Body of pancreas (tissue), 4 donors: ENCODE data around the gene ZNF318. TPM values are rescaled to one million over a fixed set of nuclear protein-coding genes. Genes with fewer than 3 reads are reported as not detected.
A peak's percentile ranks its signal among the peaks of the same experiment; 100 is the strongest.

ENCODE experiments used
- ATAC-seq: fragments of 150-250 bp; one replicate; pipeline ENCODE4 v1.9.1; 2016
- DNase-seq, 4 donors: peaks; one replicate each; pipeline ENCODE4 v3.0.0-alpha.2; 2019
- H3K27ac ChIP-seq, 4 donors: fragments of 200-600 bp; sonication (generic); 1 replicate in 3 of 4; 2 replicates in 1 of 4; pipeline versions ENCODE4 v1.5.1 to v1.6.1; 2016 to 2019; ENCODE audit warnings: mild to moderate bottlenecking in 1 of 4, mixed read lengths in 1 of 4, moderate library complexity in 1 of 4
- H3K27me3 ChIP-seq, 2 donors: fragments of 200-600 bp; sonication (generic); one replicate each; pipeline ENCODE4 v1.6.0; 2016; ENCODE audit warnings: mild to moderate bottlenecking in 1 of 2
- H3K36me3 ChIP-seq, 2 donors: fragments of 200-600 bp; sonication (generic); replicated peaks in 1 of 2; 2 replicates each; pipeline ENCODE4 v1.5.1; 2016; ENCODE audit warnings: low read depth in 2 of 2; ENCODE audit not compliant: insufficient read depth in 1 of 2
- H3K4me1 ChIP-seq: fragments of 200-600 bp; sonication (generic); one replicate; pipeline ENCODE4 v1.6.0; 2016
- H3K4me3 ChIP-seq, 2 donors: fragments of 200-600 bp; sonication (generic); 1 replicate in 1 of 2; 2 replicates in 1 of 2; pipeline ENCODE4 v1.5.1; 2016 to 2019
- H3K9me3 ChIP-seq, 3 donors: fragments of 200-600 bp; sonication (generic); 1 replicate in 2 of 3; 2 replicates in 1 of 3; pipeline ENCODE4 v1.5.1; 2016
- CTCF ChIP-seq, 7 experiments: fragments of 450-650 bp in 4 of 7; fragments of 200-600 bp in 3 of 7; sonication (generic) in 3 of 7; IDR thresholded peaks; one replicate each; pipeline ENCODE4 v1.5.1; 2016 to 2019; ENCODE audit warnings: antibody characterized with exemption in 7 of 7
- POLR2A ChIP-seq, 3 donors: fragments of 450-650 bp; IDR thresholded peaks; one replicate each; pipeline ENCODE4 v1.6.1; 2016; ENCODE audit warnings: antibody characterized with exemption in 3 of 3, mild to moderate bottlenecking in 2 of 3
- WGBS, 2 donors: methylation state at CpG; one replicate each; pipeline ENCODE4 v1.1.5; 2017; 5-methylcytosine and 5-hydroxymethylcytosine counted together
- intact Hi-C: fragments of 100-400 bp; cut with DNase I; formaldehyde crosslinking; loops from one replicate; pipeline ENCODE4 v1.15.1; 2023
- total RNA-seq, 2 donors: library from RNA; depleted of rRNA; stranded (reverse); fragments of >200 nt; gene quantifications; one replicate each; pipeline ENCODE4 v1.1.0, GENCODE V29; 2016

ZNF318 gene
- total RNA-seq, 2 donors from 2014 or later, result 14.0 to 14.5 TPM

DNA sequence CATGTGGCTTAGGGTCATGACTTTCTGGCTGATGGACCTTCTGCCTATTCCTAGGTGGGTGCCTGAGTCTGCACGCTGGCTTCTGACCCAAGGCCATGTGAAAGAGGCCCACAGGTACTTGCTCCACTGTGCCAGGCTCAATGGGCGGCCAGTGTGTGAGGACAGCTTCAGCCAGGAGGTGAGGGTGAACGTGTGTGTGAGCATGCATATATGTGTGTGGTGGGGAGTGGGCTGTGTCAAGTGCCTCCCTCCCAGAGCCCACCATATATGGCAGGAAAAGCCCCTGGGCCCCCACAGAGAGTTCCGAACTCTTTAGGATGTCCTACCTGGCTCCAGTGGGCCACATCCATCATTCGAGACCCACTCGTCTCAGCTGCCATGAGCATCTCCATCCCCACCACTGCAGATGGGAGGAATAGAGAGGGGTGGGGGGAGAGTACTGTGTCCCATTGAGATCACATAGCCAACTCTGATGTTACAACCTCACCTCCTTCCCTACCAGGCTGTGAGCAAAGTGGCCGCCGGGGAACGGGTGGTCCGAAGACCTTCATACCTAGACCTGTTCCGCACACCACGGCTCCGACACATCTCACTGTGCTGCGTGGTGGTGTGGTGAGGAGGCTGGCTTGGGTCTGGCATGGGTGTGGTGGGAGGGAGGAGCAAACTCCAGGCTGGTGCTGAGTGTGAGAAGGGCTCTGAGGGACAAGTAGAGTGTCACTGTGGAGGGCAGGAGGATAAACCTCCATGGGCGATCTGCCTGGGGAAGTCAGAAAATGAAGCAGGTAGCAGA is 68.2 kb downstream of the ZNF318 start:
- H3K4me3 ChIP-seq, result no peak overlapping the region
- DNase-seq (no peak), ATAC-seq (no peak)

DNA sequence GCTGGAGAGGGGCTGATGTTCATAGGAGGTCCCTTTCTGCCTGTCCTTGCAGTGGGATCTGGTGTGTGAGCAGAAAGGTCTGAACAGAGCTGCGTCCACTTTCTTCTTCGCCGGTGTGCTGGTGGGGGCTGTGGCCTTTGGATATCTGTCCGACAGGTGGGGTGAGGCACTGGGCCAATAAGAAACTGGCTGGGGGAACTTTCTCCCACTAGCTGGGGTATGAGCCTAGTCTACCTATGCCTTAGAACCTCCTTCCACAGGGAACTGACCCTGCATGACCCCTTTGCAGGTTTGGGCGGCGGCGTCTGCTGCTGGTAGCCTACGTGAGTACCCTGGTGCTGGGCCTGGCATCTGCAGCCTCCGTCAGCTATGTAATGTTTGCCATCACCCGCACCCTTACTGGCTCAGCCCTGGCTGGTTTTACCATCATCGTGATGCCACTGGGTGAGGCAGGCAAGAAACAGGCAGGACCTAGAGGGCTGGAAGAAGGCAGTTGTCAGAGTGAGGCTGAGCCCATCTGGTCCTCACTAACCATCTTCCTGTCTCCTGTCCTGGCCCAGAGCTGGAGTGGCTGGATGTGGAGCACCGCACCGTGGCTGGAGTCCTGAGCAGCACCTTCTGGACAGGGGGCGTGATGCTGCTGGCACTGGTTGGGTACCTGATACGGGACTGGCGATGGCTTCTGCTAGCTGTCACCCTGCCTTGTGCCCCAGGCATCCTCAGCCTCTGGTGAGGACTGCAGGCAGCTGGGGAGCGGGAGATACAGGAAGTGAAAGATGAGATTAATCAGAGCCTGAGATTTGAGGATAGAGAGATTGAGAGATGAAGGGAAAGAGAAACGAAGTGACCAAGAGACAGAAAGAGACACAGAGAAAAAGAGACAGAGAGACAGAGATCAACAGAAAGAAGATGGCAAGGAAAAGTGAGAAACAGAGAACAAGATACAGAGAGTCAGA is 69.8 kb downstream of the ZNF318 start:
- WGBS, 2 donors, result 84 to 85% methylated on average over 12 to 18 of the region's 18 CpGs
- Histone ChIP-seq H3K4me1 (peaks cover 4% of the 10 kb centered on the region), H3K27ac (no peak overlapping the region), H3K9me3 (no peaks in the 10 kb centered on the region), H3K36me3 (no peaks in the 10 kb centered on the region), H3K27me3 (no peaks in the 10 kb centered on the region), H3K4me3 (no peak overlapping the region)
- no peak for TF ChIP-seq POLR2A (IDR thresholded peaks at IDR 0.05)
- no peak for TF ChIP-seq CTCF (IDR thresholded peaks at IDR 0.05)
- no peak for DNase-seq
- intact Hi-C loops, result no loop called here
- ATAC-seq, result no peak

More for the DNA sequence above, 68.2 kb downstream of the ZNF318 start:
- 69 to 80% methylated on average over 15 of the region's 15 CpGs for WGBS, 2 donors
- Histone ChIP-seq H3K4me1 (peaks cover 4% of the 10 kb centered on the region), H3K27me3 (no peaks in the 10 kb centered on the region), H3K36me3 (no peaks in the 10 kb centered on the region), H3K27ac (no peak overlapping the region), H3K9me3 (no peaks in the 10 kb centered on the region)
- TF ChIP-seq POLR2A (IDR thresholded peaks at IDR 0.05) (no peak), CTCF (IDR thresholded peaks at IDR 0.05) (no peak)
- intact Hi-C loops, result no loop called here

- no peak overlapping the region for H3K4me3 ChIP-seq
- H3K27me3 ChIP-seq, result no peaks in the 10 kb centered on the region
- H3K36me3 ChIP-seq, result no peaks in the 10 kb centered on the region
- H3K27ac ChIP-seq, result no peak overlapping the region
- WGBS, 2 donors, result 64 to 74% methylated on average over 11 to 12 of the region's 12 CpGs
- intact Hi-C loops, result no loop called here
- H3K9me3 ChIP-seq, result no peaks in the 10 kb centered on the region
- ATAC-seq (no peak), DNase-seq (no peak)
- no peak for TF ChIP-seq POLR2A (IDR thresholded peaks at IDR 0.05)
- no peak for TF ChIP-seq CTCF (IDR thresholded peaks at IDR 0.05)
- peaks cover 4% of the 10 kb centered on the region for H3K4me1 ChIP-seq
Measured at GRCh38 chr6:43298565-43299337, 70.7 kb downstream of the ZNF318 start.

DNA sequence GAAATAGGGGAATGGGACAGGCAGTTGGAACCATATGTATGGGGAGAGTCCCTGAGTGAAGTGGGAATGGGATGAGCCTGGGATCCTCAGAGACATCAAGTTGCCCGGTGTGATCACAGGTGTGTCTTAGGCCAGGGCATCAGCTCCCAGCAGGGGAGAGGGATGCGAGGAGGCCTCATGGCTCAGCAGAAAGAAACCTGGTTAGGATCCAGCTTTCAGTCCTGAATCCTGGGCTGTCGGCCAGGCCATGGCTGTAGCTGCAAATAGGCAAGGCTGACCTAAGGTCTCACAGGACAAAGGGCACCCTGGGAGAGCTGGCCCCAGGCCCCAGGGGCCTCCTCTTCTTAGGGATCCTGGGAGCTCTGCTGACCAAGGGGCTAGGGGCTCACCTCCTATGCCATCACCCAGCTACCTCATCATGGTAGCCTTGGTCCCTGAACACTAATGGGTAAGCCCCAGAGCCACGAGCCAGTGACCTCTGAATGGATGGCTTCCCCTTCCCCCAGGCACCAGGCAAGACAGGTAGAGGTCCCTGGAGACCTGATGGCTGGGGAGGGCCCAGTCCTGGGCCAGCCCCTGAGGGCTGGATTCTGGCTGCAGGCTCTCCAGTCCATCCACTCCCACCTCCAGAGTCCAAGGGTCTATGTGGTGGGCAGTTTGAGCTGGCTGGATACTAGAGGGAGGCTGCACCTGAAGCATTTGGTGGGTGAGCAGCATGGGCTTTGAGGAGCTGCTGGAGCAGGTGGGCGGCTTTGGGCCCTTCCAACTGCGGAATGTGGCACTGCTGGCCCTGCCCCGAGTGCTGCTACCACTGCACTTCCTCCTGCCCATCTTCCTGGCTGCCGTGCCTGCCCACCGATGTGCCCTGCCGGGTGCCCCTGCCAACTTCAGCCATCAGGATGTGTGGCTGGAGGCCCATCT is 71.5 kb downstream of the ZNF318 start, which contains the start of gene SLC22A7:
Gene SLC22A7 (plus strand): TSS at position 617 of the 921 bp plus-strand sequence. CDS start 99 bp downstream, at position 716.
- DNase-seq (peak; percentile 47 to 81 (median 64)), ATAC-seq (peak; percentile 55)
- Histone ChIP-seq H3K9me3 (no peaks in the 10 kb centered on the region), H3K4me1 (peaks cover 4% of the 10 kb centered on the region), H3K36me3 (no peaks in the 10 kb centered on the region), H3K27ac (no peak within 1 kb of the TSS), H3K4me3 (no peak within 1 kb of the TSS), H3K27me3 (no peaks in the 10 kb centered on the region)
- no peak for TF ChIP-seq CTCF (IDR thresholded peaks at IDR 0.05)
- intact Hi-C loops, result no loop called here
- 60 to 66% methylated on average over 4 to 10 of the region's 10 CpGs for WGBS, 2 donors
